CD4-positive, alpha-beta memory T cell (primary cell): Measurements from ENCODE around the gene LTO1. TPM values are rescaled to one million over a fixed set of nuclear protein-coding genes. Genes with fewer than 3 reads are reported as not detected.
A peak's percentile ranks its signal among the peaks of the same experiment; 100 is the strongest.

ENCODE experiments used
- CTCF ChIA-PET: fragments of 350-600 bp; sonication (Branson Sonifier 250); formaldehyde crosslinking; loops from one replicate; lab custom pipeline; 2021; ENCODE audit warnings: inconsistent platforms; ENCODE audit not compliant: partially characterized antibody; lab: Charles Lee
- POLR2A ChIA-PET: fragments of 350-600 bp; sonication (Branson Sonifier 250); formaldehyde crosslinking; loops from one replicate; lab custom pipeline; 2021; ENCODE audit not compliant: partially characterized antibody; lab: Charles Lee
- DNase-seq, 5 donors: peaks; one replicate each; pipeline versions ENCODE4 v3.0.0 to v3.0.0-alpha.2; 2020 to 2022; ENCODE audit warnings: mixed read lengths in 1 of 5
- H3K27ac ChIP-seq: one replicate; pipeline ENCODE4 v1.7.0; 2013; ENCODE audit warnings: low read depth, low read length
- H3K27me3 ChIP-seq: 2 replicates; pipeline ENCODE4 v1.7.0; 2013; ENCODE audit warnings: mild to moderate bottlenecking, low read length, moderate library complexity; ENCODE audit not compliant: insufficient read depth
- H3K36me3 ChIP-seq: 2 replicates; pipeline ENCODE4 v1.7.0; 2013; ENCODE audit warnings: mild to moderate bottlenecking, low read length, moderate library complexity; ENCODE audit not compliant: insufficient read depth
- H3K4me1 ChIP-seq: 2 replicates; pipeline ENCODE4 v1.7.0; 2013; ENCODE audit warnings: mild to moderate bottlenecking, low read length, moderate library complexity; ENCODE audit not compliant: insufficient read depth
- H3K4me3 ChIP-seq, 2 donors: one replicate each; pipeline ENCODE4 v1.7.0; 2013; ENCODE audit warnings: low read length in 2 of 2, mild to moderate bottlenecking in 1 of 2
- H3K9me3 ChIP-seq, 2 donors: one replicate each; pipeline ENCODE4 v1.7.0; 2013; ENCODE audit warnings: low read length in 2 of 2, control low read depth in 1 of 2; ENCODE audit not compliant: control insufficient read depth in 1 of 2
- H3K27ac Mint-ChIP-seq, 7 donors: one replicate each; pipeline ENCODE4 v1.8.0; 2020 to 2021; ENCODE audit warnings: mixed read lengths in 7 of 7, mild to moderate bottlenecking in 6 of 7, inconsistent platforms in 3 of 7, moderate library complexity in 3 of 7
- H3K27me3 Mint-ChIP-seq, 2 donors: one replicate each; pipeline ENCODE4 v1.8.0; 2020 to 2021; ENCODE audit warnings: mixed read lengths in 2 of 2
- H3K36me3 Mint-ChIP-seq, 2 donors: one replicate each; pipeline ENCODE4 v1.8.0; 2020 to 2021; ENCODE audit warnings: mixed read lengths in 2 of 2, inconsistent platforms in 1 of 2, mild to moderate bottlenecking in 1 of 2
- H3K4me1 Mint-ChIP-seq, 4 donors: one replicate each; pipeline ENCODE4 v1.8.0; 2020 to 2021; ENCODE audit warnings: mixed read lengths in 4 of 4, mild to moderate bottlenecking in 1 of 4
- H3K4me3 Mint-ChIP-seq, 8 donors: one replicate each; pipeline ENCODE4 v1.8.0; 2020 to 2021; ENCODE audit warnings: mixed read lengths in 8 of 8, mild to moderate bottlenecking in 7 of 8, moderate library complexity in 6 of 8, inconsistent platforms in 3 of 8
- H3K9me3 Mint-ChIP-seq, 8 donors: one replicate each; pipeline ENCODE4 v1.8.0; 2020 to 2021; ENCODE audit warnings: mixed read lengths in 8 of 8, mild to moderate bottlenecking in 5 of 8, inconsistent platforms in 3 of 8, moderate library complexity in 1 of 8
- intact Hi-C: fragments of 100-400 bp; cut with micrococcal nuclease; formaldehyde crosslinking; loops from one replicate; pipeline ENCODE4 v1.15.1; 2023
- polyA plus RNA-seq, 2 donors: library from polyadenylated mRNA; unstranded; fragments of 300-500 nt; fragmentation: Illumina TruSeq; gene quantifications; one replicate each; pipeline ENCODE4 v1.2.3, GENCODE V29; 2021
- total RNA-seq, 2 experiments: library from RNA; stranded (reverse); gene quantifications; one replicate each; pipeline ENCODE4 v1.2.3, GENCODE V29; 2021

LTO1 gene
- total and polyA plus RNA-seq, 4 experiments from 2014 or later, result 13.3 to 63.0 (median 39.5) TPM

DNA sequence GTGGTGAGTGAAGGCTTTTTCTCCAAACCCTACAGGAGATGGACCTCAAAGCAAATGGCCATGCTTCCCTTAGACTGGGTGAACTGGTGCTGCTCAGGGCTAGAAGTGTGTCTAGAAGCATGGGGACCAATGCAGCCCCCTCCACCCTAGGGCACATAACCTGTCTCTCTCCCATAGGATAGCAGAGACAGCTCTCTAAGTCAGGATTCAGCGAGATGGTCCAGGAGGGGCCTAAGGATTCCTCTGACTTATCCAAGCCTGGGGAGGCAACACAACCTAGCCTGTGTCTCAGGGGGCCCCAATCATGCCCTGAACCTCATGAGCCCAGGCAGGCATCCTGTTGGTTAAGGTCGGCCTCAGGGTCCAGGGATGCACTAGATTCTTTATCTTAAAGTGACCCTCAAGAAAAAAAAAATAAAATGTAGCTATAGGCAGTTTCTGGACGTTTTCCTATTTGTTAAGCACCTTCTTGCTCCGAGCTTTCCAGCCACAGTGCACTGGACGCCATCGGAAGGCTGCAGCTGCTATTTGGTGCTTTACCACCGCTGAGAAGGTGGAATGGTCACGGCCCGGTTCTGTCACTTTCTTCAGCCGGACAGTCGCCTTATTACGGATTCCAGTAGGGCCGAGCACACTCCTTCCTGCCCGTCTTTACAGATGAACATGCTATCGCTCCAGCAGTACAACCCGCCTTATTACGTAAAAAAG, 39.2 kb downstream of the LTO1 start:
- Histone ChIP-seq H3K9me3 (no peaks in the 10 kb centered on the region), H3K27me3 (peaks cover 32% of the 10 kb centered on the region), H3K4me3 (no peak overlapping the region), H3K27ac (no peak overlapping the region), H3K4me1 (peaks cover 43% of the 10 kb centered on the region), H3K36me3 (no peaks in the 10 kb centered on the region)
- ChIA-PET POLR2A (no interaction called here), CTCF (interaction anchor here (1.0 kb wide), 1 partner anchor 34 kb away, joined by 3 read pairs; no protein-coding TSS in a partner anchor)
- DNase-seq, result peak in 1 of 5 donors; percentile 6
- H3K27me3 Mint-ChIP-seq, result peaks cover 22 to 35% of the 10 kb centered on the region in 2 donors
- no peak overlapping the region for H3K27ac Mint-ChIP-seq
- H3K4me1 Mint-ChIP-seq, result peaks cover 6 to 33% (median 22%) of the 10 kb centered on the region in 4 donors
- H3K9me3 Mint-ChIP-seq, result peaks cover 0 to 3% (median 0%) of the 10 kb centered on the region in 8 donors
- H3K36me3 Mint-ChIP-seq, result peaks cover 0 to under 1% of the 10 kb centered on the region in 2 donors
- peak overlapping the region in 5 of 8 donors; percentile 7 to 26 (median 13) for H3K4me3 Mint-ChIP-seq
- intact Hi-C loops, result no loop called here

DNA sequence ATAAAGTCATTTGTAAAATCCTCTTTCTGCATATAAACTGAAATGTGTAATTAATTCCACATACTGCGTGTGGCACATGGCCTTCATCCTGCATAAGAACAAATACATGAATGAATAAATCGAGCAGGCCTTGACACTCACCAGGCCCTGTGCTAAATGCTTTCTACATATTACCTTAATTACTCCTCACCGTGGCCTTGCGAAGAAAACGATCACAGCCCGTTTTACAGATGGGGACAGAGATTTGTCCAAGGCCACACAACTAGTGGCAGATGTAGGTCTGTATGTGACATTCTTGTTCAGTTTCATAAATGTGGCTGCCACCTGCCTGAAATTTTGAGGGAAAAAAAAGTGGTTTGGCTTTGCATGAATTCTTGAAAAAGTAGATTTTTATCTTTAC, 40.0 kb downstream of the LTO1 start:
- Mint-ChIP-seq H3K36me3 (no peaks in the 10 kb centered on the region), H3K4me1 (peaks cover 3 to 26% (median 16%) of the 10 kb centered on the region in 4 donors), H3K27ac (no peak overlapping the region), H3K27me3 (peaks cover 18 to 30% of the 10 kb centered on the region in 2 donors), H3K4me3 (no peak overlapping the region), H3K9me3 (peaks cover 0 to 3% (median 0%) of the 10 kb centered on the region in 8 donors)
- Histone ChIP-seq H3K4me3 (no peak overlapping the region), H3K9me3 (no peaks in the 10 kb centered on the region), H3K36me3 (no peaks in the 10 kb centered on the region), H3K27me3 (peaks cover 27% of the 10 kb centered on the region), H3K4me1 (peaks cover 37% of the 10 kb centered on the region), H3K27ac (no peak overlapping the region)
- ChIA-PET POLR2A (no interaction called here), CTCF (interaction anchor here (1.0 kb wide), 1 partner anchor 35 kb away, joined by 3 read pairs; no protein-coding TSS in a partner anchor)
- intact Hi-C loops, result no loop called here
- DNase-seq, result no peak

DNA sequence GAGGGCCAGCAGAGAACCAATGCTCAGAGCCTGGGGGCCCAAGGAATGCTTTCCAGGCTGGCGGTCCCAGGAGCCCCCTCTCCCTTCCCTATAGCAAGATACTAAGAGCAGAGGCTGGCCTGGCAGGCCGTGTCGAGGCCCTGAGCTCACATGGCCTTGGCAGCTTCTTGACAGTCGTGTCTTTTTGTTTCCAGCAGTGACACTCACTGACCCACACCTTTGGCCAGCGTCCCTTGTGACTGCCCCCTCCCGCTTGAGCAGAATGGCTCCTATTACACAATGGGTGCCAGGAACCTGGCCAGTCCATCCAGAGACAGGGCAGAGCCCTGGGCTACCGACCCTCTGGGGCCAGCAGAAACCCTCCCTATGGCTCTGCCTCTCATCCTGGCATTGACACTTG, 40.6 kb downstream of the LTO1 start:
- CTCF ChIA-PET, result interaction anchor here (1.4 kb wide), 1 partner anchor 9 kb away, joined by 4 read pairs; no protein-coding TSS in a partner anchor
- Mint-ChIP-seq H3K9me3 (peaks cover 0 to 8% (median 3%) of the 10 kb centered on the region in 8 donors), H3K27me3 (peaks cover 17 to 28% of the 10 kb centered on the region in 2 donors), H3K4me1 (peaks cover 3 to 19% (median 12%) of the 10 kb centered on the region in 4 donors), H3K4me3 (no peak overlapping the region), H3K36me3 (no peaks in the 10 kb centered on the region), H3K27ac (no peak overlapping the region)
- no peak overlapping the region for H3K4me3 ChIP-seq
- peaks cover 21% of the 10 kb centered on the region for H3K27me3 ChIP-seq
- H3K36me3 ChIP-seq, result no peaks in the 10 kb centered on the region
- no peak overlapping the region for H3K27ac ChIP-seq
- POLR2A ChIA-PET, result no interaction called here
- intact Hi-C loops, result no loop called here
- H3K4me1 ChIP-seq, result peaks cover 30% of the 10 kb centered on the region
- no peaks in the 10 kb centered on the region for H3K9me3 ChIP-seq
- peak in 1 of 5 donors; percentile 15 for DNase-seq

DNA sequence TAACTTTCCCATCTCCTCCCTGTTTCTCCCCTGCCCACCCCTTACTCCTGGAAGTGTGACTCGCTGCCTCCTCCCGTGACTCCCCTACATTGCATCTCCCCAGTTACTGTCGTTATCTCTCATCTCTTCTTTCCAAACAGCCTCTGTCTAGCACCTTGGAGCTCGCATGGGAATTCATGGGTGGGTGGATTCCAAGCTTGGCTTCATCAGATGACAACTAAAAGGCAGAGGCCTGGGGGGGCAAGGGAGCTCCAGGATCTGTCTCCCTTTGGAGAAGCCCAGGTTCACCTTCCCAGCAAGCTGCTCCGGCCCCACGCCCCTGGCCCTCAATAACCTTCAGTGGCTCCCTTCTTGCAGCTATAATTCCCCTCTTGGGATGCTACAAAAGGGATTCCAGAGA, 41.1 kb downstream of the LTO1 start:
- H3K9me3 ChIP-seq, result no peaks in the 10 kb centered on the region
- Mint-ChIP-seq H3K27ac (no peak overlapping the region), H3K4me1 (peaks cover 1 to 18% (median 9%) of the 10 kb centered on the region in 4 donors), H3K36me3 (no peaks in the 10 kb centered on the region), H3K9me3 (peaks cover 0 to 10% (median 4%) of the 10 kb centered on the region in 8 donors), H3K27me3 (peaks cover 16 to 29% of the 10 kb centered on the region in 2 donors), H3K4me3 (no peak overlapping the region)
- intact Hi-C loops, result no loop called here
- peaks cover 21% of the 10 kb centered on the region for H3K27me3 ChIP-seq
- POLR2A ChIA-PET, result no interaction called here
- DNase-seq, result no peak
- H3K4me3 ChIP-seq, result no peak overlapping the region
- H3K4me1 ChIP-seq, result peaks cover 25% of the 10 kb centered on the region
- H3K27ac ChIP-seq, result no peak overlapping the region
- CTCF ChIA-PET, result interaction anchor here (1.4 kb wide), 1 partner anchor 10 kb away, joined by 4 read pairs; no protein-coding TSS in a partner anchor
- H3K36me3 ChIP-seq, result no peaks in the 10 kb centered on the region

DNA sequence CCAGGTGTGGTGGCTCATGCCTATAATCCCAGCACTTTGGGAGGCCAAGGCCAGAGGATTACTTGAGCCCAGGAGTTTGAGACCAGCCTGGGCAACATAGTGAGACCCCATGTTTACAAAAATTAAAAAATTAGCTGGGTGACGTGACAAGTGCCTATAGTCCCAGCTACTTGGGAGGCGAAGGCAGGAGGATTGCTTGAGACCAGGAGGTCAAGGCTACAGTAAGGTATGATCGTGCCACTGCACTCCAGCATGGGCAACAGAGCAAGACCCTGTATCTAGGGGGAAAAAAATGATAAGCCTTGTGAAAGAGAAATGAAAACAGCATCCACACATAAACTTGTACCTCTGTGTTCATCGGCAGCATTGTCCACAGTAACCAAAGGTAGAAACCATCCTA, 42.3 kb downstream of the LTO1 start:
- no peak overlapping the region for H3K4me3 ChIP-seq
- ChIA-PET POLR2A (no interaction called here), CTCF (no interaction called here)
- no peak overlapping the region for H3K27ac Mint-ChIP-seq
- no peak overlapping the region for H3K27ac ChIP-seq
- H3K9me3 ChIP-seq, result no peaks in the 10 kb centered on the region
- intact Hi-C loops, result no loop called here
- no peak overlapping the region for H3K4me3 Mint-ChIP-seq
- peaks cover 0 to 9% (median 5%) of the 10 kb centered on the region in 8 donors for H3K9me3 Mint-ChIP-seq
- H3K27me3 Mint-ChIP-seq, result peaks cover 12 to 25% of the 10 kb centered on the region in 2 donors
- no peak for DNase-seq
- peaks cover 16% of the 10 kb centered on the region for H3K27me3 ChIP-seq
- peaks cover 0 to 12% (median 8%) of the 10 kb centered on the region in 4 donors for H3K4me1 Mint-ChIP-seq
- no peaks in the 10 kb centered on the region for H3K36me3 Mint-ChIP-seq
- H3K4me1 ChIP-seq, result peaks cover 14% of the 10 kb centered on the region
- H3K36me3 ChIP-seq, result no peaks in the 10 kb centered on the region

DNA sequence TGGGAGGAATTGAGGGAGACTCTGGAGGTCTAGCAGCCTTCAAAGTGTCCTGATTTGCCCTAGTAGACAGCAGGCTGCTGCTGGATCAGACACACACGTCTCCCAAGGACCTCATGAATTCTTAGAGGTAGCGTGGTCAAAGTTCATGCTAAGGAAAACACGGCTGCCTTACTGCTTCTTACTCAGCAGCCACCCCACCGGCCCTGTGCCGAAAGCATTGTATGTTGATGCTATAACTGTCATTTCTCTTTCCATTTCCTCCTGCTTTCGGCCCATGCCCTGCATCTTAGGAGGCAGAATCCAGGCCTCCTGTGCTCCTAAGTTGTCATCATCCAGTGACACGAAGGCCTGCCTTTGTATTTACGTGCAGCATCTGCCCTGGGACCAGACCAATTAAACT, 44.7 kb downstream of the LTO1 start:
- no peaks in the 10 kb centered on the region for H3K36me3 Mint-ChIP-seq
- H3K4me1 ChIP-seq, result no peaks in the 10 kb centered on the region
- intact Hi-C loops, result no loop called here
- H3K27ac Mint-ChIP-seq, result no peak overlapping the region
- H3K27me3 Mint-ChIP-seq, result peaks cover 10 to 29% of the 10 kb centered on the region in 2 donors
- H3K27ac ChIP-seq, result no peak overlapping the region
- H3K9me3 Mint-ChIP-seq, result peaks cover 0 to 9% (median 5%) of the 10 kb centered on the region in 8 donors
- H3K36me3 ChIP-seq, result no peaks in the 10 kb centered on the region
- H3K4me3 ChIP-seq, result no peak overlapping the region
- CTCF ChIA-PET, result no interaction called here
- no peaks in the 10 kb centered on the region for H3K9me3 ChIP-seq
- POLR2A ChIA-PET, result no interaction called here
- DNase-seq, result no peak
- peaks cover 3% of the 10 kb centered on the region for H3K27me3 ChIP-seq
- no peaks in the 10 kb centered on the region for H3K4me1 Mint-ChIP-seq
- H3K4me3 Mint-ChIP-seq, result no peak overlapping the region

DNA sequence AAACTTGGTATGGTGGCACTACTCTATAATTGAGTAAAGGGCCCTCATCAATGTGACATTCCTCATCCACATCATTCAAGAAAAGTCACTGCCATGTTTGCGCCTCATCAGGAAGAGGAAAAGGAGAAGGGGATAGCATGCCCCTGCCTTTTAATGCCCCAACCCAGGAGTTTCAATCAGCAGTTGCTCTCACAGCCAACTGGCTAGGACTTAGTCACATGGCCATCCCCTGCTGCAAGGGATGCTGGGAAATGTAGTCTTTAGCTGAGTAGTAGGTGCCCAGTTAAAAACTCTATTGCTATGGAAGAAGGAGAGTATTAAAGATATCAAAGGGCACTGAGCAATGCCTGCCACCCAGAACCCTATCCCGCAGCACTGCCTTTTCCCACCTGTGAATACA, 45.1 kb downstream of the LTO1 start:
- Mint-ChIP-seq H3K27me3 (peaks cover 14 to 29% of the 10 kb centered on the region in 2 donors), H3K27ac (no peak overlapping the region), H3K4me1 (no peaks in the 10 kb centered on the region), H3K9me3 (peaks cover 0 to 9% (median 5%) of the 10 kb centered on the region in 8 donors), H3K4me3 (no peak overlapping the region), H3K36me3 (no peaks in the 10 kb centered on the region)
- Histone ChIP-seq H3K27ac (no peak overlapping the region), H3K9me3 (no peaks in the 10 kb centered on the region), H3K36me3 (no peaks in the 10 kb centered on the region), H3K4me3 (no peak overlapping the region), H3K4me1 (no peaks in the 10 kb centered on the region), H3K27me3 (peaks cover 3% of the 10 kb centered on the region)
- ChIA-PET POLR2A (no interaction called here), CTCF (no interaction called here)
- intact Hi-C loops, result no loop called here
- DNase-seq, result no peak
